ENCODE data around the gene WDFY2. TPM values are rescaled to one million over a fixed set of nuclear protein-coding genes. Genes with fewer than 3 reads are reported as not detected.

Gene WDFY2
- total and polyA plus RNA-seq, 10 of the 15 experiments (the other 5 are each of a cell fraction or from before 2014, with no cell fraction given) = 2.1 to 13.0 (median 8.1) TPM

GRCh38 chr13:51637852-51638215 lies 53.6 kb downstream of the WDFY2 start (continued):
- TF ChIP-seq ZBTB11 (CRISPR knock-in tag; IDR thresholded peaks at IDR 0.05) (no peak), NFXL1 (IDR thresholded peaks at IDR 0.05; ENCODE audit: borderline replicate concordance) (no peak), ETV6 (conservative IDR thresholded peaks at IDR 0.05 in 1 of 2, IDR thresholded peaks at IDR 0.05 in 1 of 2; ENCODE audit: borderline replicate concordance in 1 of 2, low read depth in 1 of 2) (no peak), MLLT1 (IDR thresholded peaks at IDR 0.05) (no peak)

GRCh38 chr13:51638216-51638871 lies 54.1 kb downstream of the WDFY2 start:
- ChIA-PET SMC1A (ENCODE audit: uncharacterized antibody, unreplicated experiment) (interaction anchor here (0.6 to 1.2 kb wide), 5 partner anchors 24 to 126 kb away, joined by 3 to 5 read pairs (median 3); no protein-coding TSS in a partner anchor), RAD21 (ENCODE audit: unreplicated experiment) (interaction anchor here (0.6 kb wide), 1 partner anchor 185 kb away, joined by 3 read pairs; no protein-coding TSS in a partner anchor), CTCF (interaction anchor here (0.6 kb wide), 1 partner anchor 49 kb away, joined by 4 read pairs; no protein-coding TSS in a partner anchor), POLR2A (interaction anchor here (1.2 kb wide), 1 partner anchor 9 kb away, joined by 10 read pairs; no protein-coding TSS in a partner anchor)
- H3K9ac ChIP-seq (ENCODE audit: control insufficient read depth, insufficient read depth, low read length) = no peak overlapping the region
- H4K20me1 ChIP-seq (ENCODE audit: control insufficient read depth, insufficient read depth) = no peaks in the 10 kb centered on the region
- no peak for TF ChIP-seq RELB (IDR thresholded peaks at IDR 0.05; ENCODE audit: low read depth)
- peak; percentile 32 for TF ChIP-seq JUNB (IDR thresholded peaks at IDR 0.05)
- no peak for TF ChIP-seq ZNF592 (IDR thresholded peaks at IDR 0.05)
- TF ChIP-seq MEF2A (IDR thresholded peaks at IDR 0.05; ENCODE audit: insufficient read depth, low read depth, low read length) = no peak
- peaks cover 4% of the 10 kb centered on the region for H3K4me1 ChIP-seq (ENCODE audit: control insufficient read depth, insufficient read depth, low read length)
- no peaks in the 10 kb centered on the region for H3K36me3 ChIP-seq (ENCODE audit: control insufficient read depth in 2 of 2, insufficient read depth in 2 of 2, low read length in 1 of 2)
- H3K79me2 ChIP-seq (ENCODE audit: control insufficient read depth, insufficient read depth, low read length) = peaks cover 2% of the 10 kb centered on the region
- intact Hi-C loops (cut with micrococcal nuclease; ENCODE audit: unreplicated experiment) = no loop called here
- in situ Hi-C loops (cut with MboI) = no loop called here
- H3K9me3 ChIP-seq (replicated peaks; ENCODE audit: control insufficient read depth, insufficient read depth, low read length) = no peaks in the 10 kb centered on the region
- no peak overlapping the region for H3K4me2 ChIP-seq (ENCODE audit: control insufficient read depth, insufficient read depth)
- H2AFZ ChIP-seq (ENCODE audit: control insufficient read depth, low read depth, low read length) = no peak overlapping the region
- no peak for DNase-seq (ENCODE audit: low read depth, low spot score)
- H3K4me3 ChIP-seq = no peak overlapping the region
- 65% methylated on average over 7 of the region's 7 CpGs for WGBS (ENCODE audit: insufficient coverage, insufficient replicate concordance, low lambda C conversion rate, missing lambda C conversion rate)
- no TSS peak for BruUV-seq (replicated peaks)
- no peak for ATAC-seq
- H3K27ac ChIP-seq (ENCODE audit: control insufficient read depth, insufficient read depth) = no peak overlapping the region
- H3K27me3 ChIP-seq (replicated peaks in 1 of 2; ENCODE audit: control insufficient read depth in 2 of 2, insufficient read depth in 2 of 2, low read length in 1 of 2) = no peaks in the 10 kb centered on the region
- no peak for FAIRE-seq

Measured in GM12878 (cell line).